ENCODE measurements around the gene AP3B2. TPM values are rescaled to one million over a fixed set of nuclear protein-coding genes. Genes with fewer than 3 reads are reported as not detected.
A peak's percentile ranks its signal among the peaks of the same experiment; 100 is the strongest.
"Not testable (repeated sequence)": the region's sequence is repeated elsewhere in the genome, so short reads cannot be mapped to it uniquely, and the experiment has no call there.

The AP3B2 gene
- polyA plus RNA-seq, 1 donor (not counting 4 experiments of a cell fraction or from before 2014, with no cell fraction given): 0.25 TPM

- Histone ChIP-seq H2AFZ (ENCODE audit: control insufficient read depth, low read length) (no peak overlapping the region), H4K20me1 (ENCODE audit: control insufficient read depth, extremely low read depth, insufficient read depth, low read length) (peaks cover 3% of the 10 kb centered on the region), H3K9ac (ENCODE audit: control insufficient read depth, extremely low read depth, insufficient read depth, low read length) (no peak overlapping the region), H3K27me3 (ENCODE audit: control insufficient read depth, extremely low read depth, insufficient read depth, low read length) (peaks cover 59% of the 10 kb centered on the region), H3K9me3 (ENCODE audit: control insufficient read depth, low read depth, low read length) (no peaks in the 10 kb centered on the region), H3K4me3 (ENCODE audit: control insufficient read depth in 2 of 3, extremely low read depth in 1 of 3, insufficient read depth in 2 of 3, low read depth in 1 of 3, low read length in 3 of 3) (no peak overlapping the region), H3K79me2 (ENCODE audit: control insufficient read depth, insufficient read depth, low read length) (no peaks in the 10 kb centered on the region), H3K27ac (ENCODE audit: control insufficient read depth, insufficient read depth, low read length) (no peak overlapping the region), H3K4me1 (ENCODE audit: control insufficient read depth, extremely low read depth, insufficient read depth, low read length) (peaks cover 2% of the 10 kb centered on the region), H3K9me1 (ENCODE audit: control insufficient read depth, extremely low read depth, insufficient read depth, low read length) (no peaks in the 10 kb centered on the region), H3K4me2 (ENCODE audit: control insufficient read depth, extremely low read depth, insufficient read depth, low read depth, low read length) (no peak overlapping the region), H3K36me3 (ENCODE audit: control insufficient read depth in 2 of 2, extremely low read depth in 1 of 2, insufficient read depth in 2 of 2, low read length in 2 of 2) (no peaks in the 10 kb centered on the region)
- DNase-seq (ENCODE audit: low read depth, low spot score) (no peak), FAIRE-seq (no peak)
- TF ChIP-seq EZH2 (IDR thresholded peaks at IDR 0.05; ENCODE audit: low read length) (peak; percentile 65), CTCF (optimal IDR thresholded peaks at IDR 0.05 in 1 of 3, IDR thresholded peaks at IDR 0.05 in 1 of 3, conservative IDR thresholded peaks at IDR 0.05 in 1 of 3; ENCODE audit: extremely low read depth in 1 of 3, insufficient read depth in 2 of 3, low read length in 3 of 3) (no peak)
- dilution Hi-C loops (cut with MboI; ENCODE audit: extremely low pct_ligation_motif_present, low sequenced_read_pairs): no loop called here
Measured at GRCh38 chr15:82646250-82647044, 63.2 kb downstream of the AP3B2 start.

- DNase-seq (ENCODE audit: low read depth, low spot score); H3K27ac ChIP-seq (ENCODE audit: control insufficient read depth, insufficient read depth, low read length); H3K4me1 ChIP-seq (ENCODE audit: control insufficient read depth, extremely low read depth, insufficient read depth, low read length); H3K4me2 ChIP-seq (ENCODE audit: control insufficient read depth, extremely low read depth, insufficient read depth, low read depth, low read length); H3K9ac ChIP-seq (ENCODE audit: control insufficient read depth, extremely low read depth, insufficient read depth, low read length); H3K4me3 ChIP-seq (ENCODE audit: control insufficient read depth in 2 of 3, extremely low read depth in 1 of 3, insufficient read depth in 2 of 3, low read depth in 1 of 3, low read length in 3 of 3); FAIRE-seq; H4K20me1 ChIP-seq (ENCODE audit: control insufficient read depth, extremely low read depth, insufficient read depth, low read length); H3K9me3 ChIP-seq (ENCODE audit: control insufficient read depth, low read depth, low read length); dilution Hi-C loops (cut with MboI; ENCODE audit: extremely low pct_ligation_motif_present, low sequenced_read_pairs); H3K9me1 ChIP-seq (ENCODE audit: control insufficient read depth, extremely low read depth, insufficient read depth, low read length); H2AFZ ChIP-seq (ENCODE audit: control insufficient read depth, low read length); H3K79me2 ChIP-seq (ENCODE audit: control insufficient read depth, insufficient read depth, low read length); H3K36me3 ChIP-seq (ENCODE audit: control insufficient read depth in 2 of 2, extremely low read depth in 1 of 2, insufficient read depth in 2 of 2, low read length in 2 of 2): not testable (repeated sequence)
- peaks cover 65% of the 10 kb centered on the region for H3K27me3 ChIP-seq (ENCODE audit: control insufficient read depth, extremely low read depth, insufficient read depth, low read length)
Measured at GRCh38 chr15:82644967-82645852, 64.5 kb downstream of the AP3B2 start.
